ENCODE measurements around the gene OR2G2.

- TF ChIP-seq CTCF (IDR thresholded peaks at IDR 0.05; ENCODE audit: low read depth, low read length) (no peak), EZH2phosphoT487 (IDR thresholded peaks at IDR 0.05; ENCODE audit: low read depth) (no peak)
Measured at GRCh38 chr1:247548092-247548491, 40.1 kb upstream of the OR2G2 start.

All from OCI-LY3 (cell line).